Kidney capillary endothelial cell (primary cell): ENCODE data around the gene SHCBP1L.

Experiments used
- DNase-seq: peaks from one replicate; pipeline ENCODE4 v3.0.0-alpha.2; 2018; ENCODE audit warnings: low spot score

SHCBP1L gene

DNA sequence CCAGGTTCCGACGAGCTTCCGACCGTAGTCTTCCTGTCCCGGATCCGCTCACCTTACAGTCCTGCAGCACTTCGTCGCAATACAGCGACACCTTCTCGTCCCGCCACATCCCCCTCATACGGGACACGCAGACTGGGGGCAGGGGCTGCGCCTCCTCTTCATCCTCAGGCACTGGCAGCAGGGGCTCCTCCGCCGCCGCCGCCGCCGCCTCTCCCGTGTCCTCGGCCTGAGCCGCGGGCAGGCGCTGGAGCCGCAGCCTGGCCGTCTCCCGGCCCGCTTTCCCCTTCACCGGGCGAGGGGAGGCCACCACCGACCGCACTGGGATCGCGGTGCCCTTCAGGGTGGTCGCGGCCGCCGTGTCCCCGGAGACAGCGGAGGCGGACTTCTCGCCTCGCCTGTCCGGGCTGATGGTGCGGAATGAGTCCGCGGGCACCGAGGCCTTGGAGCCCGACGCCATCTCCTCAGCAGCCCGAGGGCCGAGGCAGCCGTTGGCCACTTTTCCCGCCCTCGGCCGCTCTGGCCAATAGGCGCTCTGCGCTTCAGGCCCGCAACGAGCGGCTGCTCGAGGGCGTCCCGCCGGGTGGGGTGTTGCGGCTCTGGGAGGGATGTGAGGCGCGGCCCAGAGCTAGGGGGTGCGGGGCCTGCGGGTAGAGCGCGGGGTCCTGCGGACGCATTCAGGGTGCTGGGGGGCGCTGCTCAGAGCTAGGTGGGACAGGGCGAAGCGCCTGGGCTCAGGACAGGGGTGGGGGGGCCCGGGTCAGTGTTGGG, at the start of gene SHCBP1L:
TSS of gene SHCBP1L (minus strand) at position 490 of the 768 bp plus-strand sequence. CDS start at position 457, 33 bp downstream.
- DNase-seq, result no peak

DNA sequence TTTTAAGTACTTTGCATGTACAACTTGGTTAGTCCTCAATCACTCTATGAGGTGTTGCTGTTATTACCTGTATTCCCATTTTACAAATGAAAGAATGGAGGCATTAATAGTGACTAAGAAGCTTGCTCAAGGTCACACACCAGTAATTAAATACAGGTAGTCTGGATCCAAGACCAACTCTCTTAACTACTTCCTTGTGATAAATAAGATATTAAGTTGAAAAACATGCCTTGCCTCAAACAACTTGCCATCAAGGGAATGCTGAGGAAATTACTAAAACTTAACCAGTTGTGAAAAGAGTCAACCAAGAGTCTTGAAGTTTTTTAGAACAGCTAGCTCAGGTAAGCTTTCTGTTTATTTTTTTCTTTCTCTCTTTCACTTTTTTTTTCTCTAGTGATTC, 49.3 kb upstream of the SHCBP1L start:
- no peak for DNase-seq

DNA sequence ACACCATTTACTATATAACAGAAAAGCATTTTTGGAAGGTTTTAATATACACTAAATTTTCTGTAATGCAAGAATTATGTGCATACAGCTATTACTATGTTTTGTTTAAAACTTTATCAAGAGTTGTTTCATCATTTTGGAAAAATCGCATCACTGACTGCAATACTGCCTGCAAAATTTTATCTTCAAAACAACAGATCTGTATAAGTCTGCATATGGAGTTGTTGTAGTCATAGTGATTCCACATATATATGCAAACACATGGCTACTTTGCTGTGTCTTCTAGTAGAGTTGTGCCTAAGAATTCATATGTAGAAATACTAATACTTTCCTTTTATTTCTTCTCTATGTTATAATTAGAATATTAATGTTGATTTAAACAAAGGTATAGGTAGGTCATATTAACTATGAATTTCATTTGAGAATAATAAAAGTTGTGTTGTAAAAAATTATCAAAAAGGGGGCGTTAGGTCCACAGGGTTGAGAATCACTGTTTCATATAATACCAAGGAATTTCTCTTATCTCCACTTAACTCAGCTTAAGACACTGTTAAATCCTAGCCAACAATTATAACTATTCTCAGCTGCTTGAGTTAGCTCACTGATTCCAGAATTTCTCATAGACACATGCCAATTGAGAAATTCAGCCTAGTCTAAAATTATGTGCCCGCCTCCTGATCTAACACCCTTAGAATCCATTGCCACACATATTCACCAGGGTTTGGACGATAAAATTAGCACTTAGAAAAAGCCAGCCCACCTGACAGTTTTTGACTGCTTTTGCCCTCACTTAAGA, 47.4 kb upstream of the SHCBP1L start:
- no peak for DNase-seq

DNA sequence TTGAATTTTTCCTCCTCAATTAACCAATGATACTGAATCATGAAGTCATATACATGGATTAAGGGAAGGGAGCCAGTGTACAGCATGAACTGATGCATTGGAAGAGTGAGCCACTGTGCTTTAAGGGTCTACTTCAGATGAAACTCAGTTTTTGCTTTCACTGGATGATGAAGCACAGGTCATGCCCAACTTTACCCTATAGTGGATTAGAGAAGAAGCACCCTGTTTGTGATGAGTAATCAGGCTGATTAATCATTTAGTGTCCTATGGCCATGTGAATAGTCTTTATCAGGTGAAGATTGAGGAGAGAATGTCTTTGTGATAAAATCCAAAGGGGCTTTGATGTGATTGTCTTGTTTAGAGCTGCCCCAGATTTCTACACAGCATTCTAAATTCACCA, 45.5 kb upstream of the SHCBP1L start:
- no peak for DNase-seq

DNA sequence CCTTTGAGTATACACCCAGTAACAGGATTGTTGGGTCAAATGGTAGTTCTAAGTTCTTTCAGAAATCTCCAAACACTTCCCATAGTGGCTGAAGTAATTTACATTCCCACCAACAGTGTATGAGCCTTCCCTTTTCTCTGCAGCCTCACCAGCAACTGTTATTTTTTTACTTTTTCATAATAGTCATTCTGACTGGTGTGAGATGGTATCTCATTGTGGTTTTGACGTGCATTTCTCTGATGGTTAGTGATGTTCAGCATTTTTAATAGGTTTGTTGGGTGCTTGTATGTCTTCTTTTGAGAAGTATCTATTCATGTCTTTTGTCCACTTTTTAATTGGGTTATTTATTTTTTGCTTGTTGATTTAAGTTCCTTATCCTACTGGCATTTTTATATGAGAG, 43.9 kb upstream of the SHCBP1L start:
- no peak for DNase-seq

DNA sequence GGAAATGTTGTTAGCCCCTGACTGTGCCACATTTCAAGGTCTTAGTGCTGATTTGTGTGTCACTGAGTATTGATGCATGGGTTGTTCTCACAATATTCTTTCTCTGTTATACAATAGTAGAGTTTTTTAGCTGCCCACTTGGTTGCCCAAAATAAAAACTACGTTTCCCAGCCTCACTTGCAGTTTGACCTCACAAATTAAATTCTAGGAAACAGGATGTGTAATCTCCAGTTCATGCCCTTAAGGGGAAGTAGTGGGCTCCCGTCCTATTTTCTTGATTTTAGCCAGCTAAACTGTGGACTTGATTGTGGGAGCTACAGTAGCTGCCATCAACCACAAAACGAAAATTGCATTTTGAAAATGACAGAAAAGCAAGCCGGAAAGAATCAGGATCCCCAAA, 42.9 kb upstream of the SHCBP1L start:
- no peak for DNase-seq

DNA sequence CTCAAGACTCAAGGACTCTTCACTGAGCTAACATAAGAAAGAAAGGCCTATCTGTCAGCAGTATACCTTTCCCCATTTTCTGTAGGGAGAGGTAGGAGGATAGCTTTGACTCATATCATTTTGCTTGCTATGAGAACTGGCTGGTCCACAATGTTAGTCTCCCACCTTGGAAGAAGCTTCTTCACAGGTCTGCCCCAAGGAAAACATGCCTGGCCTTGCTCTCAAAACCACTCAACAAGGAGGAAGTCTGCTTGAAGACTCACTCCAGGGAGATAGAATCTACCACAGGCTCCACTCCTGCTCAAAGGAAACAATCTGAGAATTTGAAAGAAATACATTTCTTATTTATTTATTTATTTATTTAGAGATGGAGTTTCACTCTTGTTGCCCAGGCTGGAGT, 40.8 kb upstream of the SHCBP1L start:
- no peak for DNase-seq

DNA sequence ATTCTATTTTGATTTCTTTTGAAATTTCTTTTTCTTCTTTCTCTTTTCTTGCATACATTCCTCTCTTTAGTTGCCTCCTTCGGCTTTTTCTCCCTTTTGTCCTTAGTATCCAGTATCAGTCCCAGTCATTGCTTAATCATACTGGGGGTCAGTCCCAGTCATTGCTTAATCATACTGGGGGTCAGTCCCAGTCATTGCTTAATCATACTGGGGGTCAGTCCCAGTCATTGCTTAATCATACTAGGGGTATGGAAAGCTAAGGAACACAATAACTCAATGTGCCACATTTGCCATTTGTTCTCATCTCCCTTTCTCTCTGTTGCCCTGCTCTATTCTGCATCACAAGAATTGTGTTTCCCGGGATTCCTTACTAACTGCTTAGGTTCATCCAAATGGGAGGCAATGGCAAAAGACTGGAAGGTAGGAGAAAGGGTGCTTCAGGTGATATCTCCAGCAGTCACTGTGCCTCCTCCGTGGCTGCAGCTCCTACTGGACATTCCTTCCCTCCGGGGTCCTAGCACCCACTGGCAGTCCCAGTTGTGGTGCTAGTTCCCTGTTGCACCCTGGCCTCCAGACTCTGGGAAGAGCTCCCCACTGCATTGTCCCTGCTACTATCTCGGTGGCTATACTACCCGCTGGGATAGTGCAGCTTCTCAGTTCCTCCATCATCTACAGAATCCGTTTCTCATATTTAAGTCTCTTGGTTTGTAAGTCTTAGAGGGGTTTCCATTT, 37.6 kb upstream of the SHCBP1L start:
- DNase-seq, result no peak

DNA sequence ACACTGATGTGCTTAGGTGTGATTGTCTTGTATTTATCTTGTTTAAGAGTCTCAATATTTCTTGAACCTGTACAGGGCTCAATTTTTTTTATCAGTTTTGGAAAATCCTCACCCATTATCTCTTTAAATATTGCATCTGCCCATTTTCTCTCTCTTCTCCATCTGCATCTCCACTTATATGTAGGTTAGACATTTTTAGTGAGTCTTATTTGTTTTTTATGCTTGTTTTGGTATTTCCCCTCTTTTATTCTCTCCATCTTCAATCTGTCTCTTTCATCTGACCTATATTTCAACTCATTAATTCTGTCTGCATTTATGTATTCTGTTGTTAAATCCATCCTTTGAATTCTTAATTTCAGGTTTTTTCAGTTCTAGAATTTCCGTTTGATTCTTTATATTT, 32.9 kb upstream of the SHCBP1L start:
- no peak for DNase-seq

DNA sequence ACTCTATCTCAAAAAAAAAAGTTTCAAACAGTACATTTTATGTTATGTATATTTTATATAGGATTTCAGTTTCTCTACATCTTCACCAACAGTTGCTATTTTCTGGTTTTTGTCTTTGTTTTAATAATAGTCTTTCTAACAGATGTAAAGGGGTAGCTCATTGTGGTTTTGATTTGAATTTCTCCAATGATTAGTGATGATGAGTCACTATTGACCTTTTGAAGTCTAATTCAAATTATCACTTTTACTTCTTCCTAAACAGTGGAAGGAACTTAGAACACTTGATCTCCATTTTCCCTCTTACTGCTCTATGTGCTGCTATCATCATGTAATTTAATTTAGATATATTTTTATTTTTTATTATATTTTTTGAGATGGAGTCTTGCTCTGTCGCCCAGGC, 31.7 kb upstream of the SHCBP1L start:
- DNase-seq, result no peak

DNA sequence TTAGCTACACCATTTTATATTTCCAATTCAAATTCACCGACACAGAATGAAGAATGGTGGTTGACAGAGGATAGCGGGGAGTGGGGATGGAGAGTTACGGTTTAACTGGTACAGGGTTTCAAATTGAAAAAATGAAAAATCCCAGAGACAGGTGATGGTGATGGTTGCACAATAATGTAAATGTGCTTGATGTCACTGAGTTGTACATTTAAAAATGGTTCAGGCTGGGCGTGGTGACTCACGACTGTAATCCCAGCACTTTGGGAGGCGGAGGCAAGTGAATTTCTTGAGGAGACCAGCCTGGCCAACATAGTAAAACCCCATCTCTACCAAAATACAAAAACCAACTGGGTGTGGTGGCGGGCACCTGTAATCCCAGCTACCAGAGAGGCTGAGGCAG, 31.2 kb upstream of the SHCBP1L start:
- DNase-seq, result no peak

DNA sequence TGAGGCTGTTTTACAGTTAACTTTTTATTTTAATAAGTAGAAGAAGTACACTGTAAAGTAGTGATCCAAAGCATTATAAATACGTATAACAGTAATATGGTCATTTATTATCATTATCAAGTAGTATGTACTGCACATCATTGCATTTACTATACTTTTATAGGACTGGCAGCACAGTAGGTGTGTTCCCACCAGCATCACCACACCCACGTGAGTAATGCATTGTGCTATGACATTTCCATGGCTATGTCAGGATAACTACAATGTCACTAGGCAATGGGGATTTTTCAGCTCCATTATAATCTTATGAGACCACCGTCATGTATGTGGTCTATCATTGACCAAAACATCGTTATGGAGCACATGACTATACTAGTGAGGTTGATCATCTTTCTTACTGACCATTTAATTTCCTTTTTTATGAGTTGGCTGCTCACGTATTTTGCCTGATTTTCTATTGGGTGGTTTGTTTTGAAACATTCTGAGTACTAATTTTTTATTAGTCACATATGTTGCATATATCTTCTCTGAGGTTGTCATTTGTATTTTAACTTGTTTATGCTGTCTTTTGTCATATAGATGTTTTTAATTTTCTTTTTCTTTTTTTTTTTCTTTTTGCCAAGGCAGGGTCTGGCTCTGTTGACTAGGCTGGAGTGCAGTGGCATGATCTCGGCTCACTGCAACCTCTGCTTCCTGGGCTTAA, 25.3 kb upstream of the SHCBP1L start:
- no peak for DNase-seq

DNA sequence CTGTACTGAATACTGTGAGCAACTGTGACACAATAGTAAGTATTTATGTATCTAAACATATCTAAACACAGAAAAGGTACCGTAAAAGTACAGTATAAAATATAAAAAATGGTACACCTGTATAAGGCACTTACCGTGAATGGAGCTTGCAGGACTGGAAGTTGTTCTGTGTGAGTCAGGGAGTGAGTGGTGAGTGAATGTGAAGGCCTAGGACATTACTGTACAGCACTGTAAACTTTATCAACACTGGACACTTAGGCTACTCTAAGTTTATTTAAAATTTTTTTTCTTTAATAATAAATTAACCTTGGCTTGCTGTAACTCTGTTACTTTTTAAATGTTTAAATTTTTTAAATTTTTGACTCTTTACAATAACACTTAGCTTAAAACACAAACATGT, 24.5 kb upstream of the SHCBP1L start:
- DNase-seq, result no peak

DNA sequence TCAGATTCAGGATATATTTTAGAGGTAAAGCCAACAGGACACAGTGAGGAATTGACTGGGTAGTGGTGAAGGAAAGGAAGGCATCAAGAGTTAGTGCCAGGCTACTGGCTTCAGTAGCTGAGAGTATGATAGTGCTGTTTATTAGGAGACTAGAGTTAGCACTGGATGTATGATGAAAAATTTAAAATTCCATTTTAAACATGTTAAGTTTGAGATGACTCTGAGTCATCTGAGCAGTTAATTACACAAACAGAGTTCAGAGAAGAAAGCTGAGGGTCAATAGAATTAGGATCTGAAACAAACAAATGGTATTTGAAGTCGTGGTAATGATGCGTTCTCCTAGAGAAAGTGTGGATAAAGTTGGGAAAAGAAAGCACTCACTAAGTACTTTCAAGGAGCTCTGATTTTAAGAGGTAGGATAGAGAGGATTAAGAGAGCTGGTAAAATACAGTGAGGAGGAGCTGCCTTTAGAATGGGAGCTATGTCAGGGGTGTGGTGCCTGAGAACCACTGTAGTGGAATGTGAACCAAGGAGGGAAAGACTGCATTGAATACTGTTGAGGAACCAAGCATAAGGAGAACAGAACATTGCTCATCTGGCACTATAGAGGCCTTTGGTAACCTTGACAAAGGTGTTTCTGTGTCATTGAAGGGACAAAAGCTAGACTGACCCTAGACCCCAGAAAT, 21.7 kb upstream of the SHCBP1L start:
- DNase-seq, result no peak

DNA sequence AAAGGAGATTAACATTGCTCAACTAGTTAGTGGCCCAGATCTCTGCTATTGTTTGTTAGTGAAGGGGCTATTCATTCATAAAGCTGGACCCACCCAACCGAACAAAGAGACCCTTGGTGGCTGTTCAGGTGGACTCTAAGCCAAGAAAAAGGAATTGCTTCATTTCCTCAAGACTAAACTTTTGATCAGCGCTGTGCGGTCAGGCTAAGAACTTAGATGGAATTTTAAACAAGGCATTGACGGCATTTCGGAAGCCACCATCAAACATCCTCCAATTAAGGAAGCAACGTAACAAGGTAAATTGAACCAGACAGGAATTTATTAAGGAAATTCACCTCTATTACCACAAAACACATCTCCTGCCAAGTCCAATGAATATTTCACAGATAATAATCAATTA, 19.9 kb upstream of the SHCBP1L start:
- no peak for DNase-seq

DNA sequence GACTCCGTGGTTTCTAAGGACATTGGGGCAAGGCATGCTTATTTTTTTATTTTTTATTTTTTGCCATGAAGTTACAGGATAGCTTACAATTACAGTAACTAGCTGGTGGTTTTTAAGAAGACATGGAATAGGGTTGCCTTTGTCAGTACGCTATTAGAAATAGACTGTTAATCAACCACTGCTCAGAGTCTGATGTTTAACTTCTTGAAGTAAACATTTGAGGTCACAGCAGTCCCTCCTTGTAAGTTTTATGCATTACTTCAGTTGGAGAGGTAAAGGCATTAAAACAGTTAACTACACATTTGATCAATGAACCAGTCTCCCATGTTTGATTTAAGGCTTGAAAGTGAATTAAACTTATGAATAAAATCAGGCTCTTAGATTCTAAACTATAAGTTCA, 19.3 kb upstream of the SHCBP1L start:
- no peak for DNase-seq

DNA sequence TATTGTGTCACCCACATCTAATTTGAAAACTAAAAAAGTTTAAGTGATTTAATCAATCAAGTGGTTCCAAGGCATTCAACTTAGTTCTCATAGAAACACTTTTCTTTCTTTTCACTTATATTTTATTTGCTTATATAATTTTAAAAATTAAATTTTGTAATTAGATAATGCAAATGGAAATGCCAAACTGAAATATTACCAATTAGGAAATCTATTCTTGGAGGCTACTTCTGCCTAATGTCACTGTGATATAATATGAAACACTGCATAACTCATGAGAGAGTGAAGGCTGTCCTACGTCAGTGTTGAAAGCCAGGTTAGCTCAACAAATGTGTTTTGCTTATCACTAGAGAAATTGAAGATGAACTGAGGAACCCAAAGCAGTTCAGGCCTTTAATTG, 18.3 kb upstream of the SHCBP1L start:
- DNase-seq, result no peak

DNA sequence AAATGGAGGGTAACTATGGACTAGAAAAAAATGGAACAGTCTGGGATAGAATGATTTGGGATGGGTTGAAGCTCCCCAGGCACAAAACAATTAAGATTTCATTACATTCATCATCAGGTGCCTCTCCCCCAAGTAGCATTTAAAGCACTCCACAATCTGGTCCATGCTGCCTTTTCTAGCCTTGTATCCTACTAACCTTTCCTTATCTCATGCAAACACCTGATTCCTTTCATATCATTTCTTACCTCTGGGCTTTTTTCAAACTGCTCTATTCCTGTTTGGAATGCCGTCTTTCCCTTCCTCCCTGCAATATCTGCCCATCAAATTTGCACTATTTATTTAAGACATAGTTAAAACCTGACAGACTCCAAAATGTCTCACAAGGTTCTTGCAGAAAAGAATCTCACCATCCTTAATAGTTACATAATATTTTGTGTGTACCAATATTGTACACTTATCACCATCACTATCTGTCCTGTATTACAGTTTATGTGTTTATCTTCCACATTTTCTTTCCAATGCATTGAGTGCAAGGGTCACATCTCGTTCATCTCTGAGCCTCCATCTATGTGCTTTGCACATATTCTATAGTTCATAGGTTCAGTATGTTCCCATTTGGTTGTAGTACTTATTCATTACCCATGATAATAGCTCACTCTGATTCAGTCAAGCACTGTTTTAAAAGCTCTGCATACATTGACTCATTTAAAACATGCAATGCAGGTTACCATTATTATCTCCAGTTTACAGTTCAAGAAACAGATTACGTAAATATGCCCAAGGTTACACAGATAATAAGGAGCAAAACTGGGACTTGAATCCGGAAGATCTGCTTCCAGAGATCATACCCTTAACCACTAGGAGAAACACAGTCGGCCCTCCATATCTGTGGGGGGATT, 16.1 kb upstream of the SHCBP1L start:
- no peak for DNase-seq

DNA sequence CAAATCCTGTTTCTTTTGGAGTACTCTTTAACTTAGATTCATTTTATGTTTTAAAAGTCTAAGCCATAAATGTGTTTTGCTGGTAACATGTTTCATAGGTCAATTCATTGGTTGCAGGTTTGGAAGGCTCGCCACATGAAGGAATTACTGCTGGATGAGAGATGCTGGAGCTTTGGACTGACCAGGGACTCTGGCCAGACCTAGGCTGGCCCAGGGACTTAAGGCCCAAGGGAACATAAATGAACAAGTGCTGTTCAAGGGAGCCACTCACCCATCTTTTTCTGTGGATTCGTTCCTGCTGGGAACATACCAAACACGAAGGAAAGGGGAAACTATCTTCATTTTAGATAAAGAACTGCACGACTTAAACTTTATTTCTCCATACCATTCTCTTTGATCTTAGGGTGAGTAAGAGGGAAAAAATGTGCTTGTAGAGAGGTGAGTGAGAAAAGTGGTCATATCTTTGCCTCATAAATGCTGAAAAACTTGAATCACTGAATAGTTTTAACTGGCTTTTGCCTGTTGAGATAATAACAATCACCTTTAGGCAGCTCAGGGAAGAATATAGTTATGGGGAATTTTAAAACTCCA, 15.3 kb upstream of the SHCBP1L start:
- no peak for DNase-seq

DNA sequence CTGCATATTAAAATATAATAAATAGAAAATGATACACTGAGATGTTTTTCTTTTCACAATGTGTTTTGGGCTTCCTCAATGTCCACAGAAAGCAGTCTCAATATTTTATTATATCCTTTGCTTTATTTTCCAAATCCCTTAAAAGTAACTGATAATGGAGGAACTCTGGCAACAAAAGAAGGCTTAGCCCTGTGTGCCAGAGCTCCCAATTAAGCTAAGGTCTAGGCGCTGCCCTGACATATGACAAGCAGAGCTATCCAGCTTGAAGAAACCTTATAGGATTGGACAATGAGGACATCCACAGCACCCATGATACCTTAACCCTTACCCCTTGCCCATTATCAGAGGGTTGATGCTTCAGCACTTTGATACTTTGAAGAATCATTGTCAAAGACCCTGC, 12.9 kb upstream of the SHCBP1L start:
- no peak for DNase-seq
